ENCODE measurements around the gene TSSC4.

Gene TSSC4

DNA sequence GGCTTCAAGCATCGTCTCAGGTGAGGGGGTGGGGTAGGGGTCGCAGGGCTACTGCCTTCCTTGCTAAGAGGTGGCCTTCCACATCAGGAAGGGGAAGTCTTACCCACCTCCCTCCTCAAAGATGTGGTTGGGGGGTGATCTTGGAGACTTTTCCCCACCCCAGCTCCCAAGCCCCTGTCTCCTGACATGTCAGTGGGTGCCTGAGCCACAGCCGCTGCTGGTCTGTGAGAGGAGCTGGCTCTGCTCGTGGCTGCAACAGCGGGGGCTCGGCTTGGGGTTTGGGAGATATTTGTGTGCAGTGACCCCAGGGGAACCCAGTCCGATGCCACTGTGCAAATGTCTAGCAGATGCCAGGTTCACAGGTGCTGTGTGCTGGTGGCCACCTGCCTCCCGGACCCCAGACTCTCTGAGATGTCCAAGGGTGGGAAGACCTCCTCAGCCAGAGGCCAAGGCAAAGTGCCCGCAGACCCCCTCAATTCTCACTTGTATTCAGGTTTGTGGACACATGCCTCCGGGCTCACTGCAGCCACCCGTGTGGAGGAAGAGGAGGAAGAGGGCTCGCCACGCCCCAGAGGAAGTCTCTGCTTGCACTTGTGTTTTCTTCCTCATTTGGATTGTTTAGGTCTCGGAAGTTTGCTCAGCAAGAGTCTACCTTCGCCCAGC lies 46.2 kb downstream of the TSSC4 start:
- in situ Hi-C loops (cut with HindIII; ENCODE audit: low sequenced_read_pairs), result no loop called here

DNA sequence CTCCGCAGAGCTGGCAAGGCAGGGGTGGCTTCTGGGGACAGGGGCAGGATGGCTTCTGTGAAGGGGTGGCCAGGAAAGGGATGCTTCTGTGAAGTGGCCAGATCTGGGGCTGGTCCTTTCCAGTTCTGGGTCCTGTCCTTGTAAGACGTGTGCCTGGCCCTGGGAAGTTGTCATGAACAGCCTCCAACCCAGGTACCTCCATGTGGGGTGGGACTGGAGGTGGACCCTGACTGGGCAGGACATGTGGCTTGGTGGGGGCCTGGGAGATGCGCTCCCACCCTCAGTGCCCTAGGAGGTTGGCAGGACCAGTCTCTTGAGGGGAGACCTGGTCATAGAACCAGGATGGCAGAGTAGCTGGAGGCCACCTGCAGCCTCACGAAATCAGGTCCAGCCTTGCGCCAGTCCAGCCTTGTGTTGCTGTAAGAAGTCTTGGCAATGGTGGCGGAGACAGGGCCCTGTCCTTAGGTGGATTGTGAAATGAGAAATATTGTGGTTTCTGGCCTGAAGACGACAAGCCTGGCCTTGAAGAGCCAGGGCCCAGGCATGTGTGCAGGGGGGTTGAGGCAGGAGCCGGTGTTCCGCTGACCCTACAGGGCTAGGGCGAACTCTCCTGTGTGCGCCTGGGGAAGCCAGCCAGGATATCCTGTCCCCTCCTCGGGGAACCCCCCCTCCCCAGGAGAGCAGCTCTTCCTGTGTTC lies 46.9 kb downstream of the TSSC4 start:
- in situ Hi-C loops (cut with HindIII; ENCODE audit: low sequenced_read_pairs), result no loop called here

DNA sequence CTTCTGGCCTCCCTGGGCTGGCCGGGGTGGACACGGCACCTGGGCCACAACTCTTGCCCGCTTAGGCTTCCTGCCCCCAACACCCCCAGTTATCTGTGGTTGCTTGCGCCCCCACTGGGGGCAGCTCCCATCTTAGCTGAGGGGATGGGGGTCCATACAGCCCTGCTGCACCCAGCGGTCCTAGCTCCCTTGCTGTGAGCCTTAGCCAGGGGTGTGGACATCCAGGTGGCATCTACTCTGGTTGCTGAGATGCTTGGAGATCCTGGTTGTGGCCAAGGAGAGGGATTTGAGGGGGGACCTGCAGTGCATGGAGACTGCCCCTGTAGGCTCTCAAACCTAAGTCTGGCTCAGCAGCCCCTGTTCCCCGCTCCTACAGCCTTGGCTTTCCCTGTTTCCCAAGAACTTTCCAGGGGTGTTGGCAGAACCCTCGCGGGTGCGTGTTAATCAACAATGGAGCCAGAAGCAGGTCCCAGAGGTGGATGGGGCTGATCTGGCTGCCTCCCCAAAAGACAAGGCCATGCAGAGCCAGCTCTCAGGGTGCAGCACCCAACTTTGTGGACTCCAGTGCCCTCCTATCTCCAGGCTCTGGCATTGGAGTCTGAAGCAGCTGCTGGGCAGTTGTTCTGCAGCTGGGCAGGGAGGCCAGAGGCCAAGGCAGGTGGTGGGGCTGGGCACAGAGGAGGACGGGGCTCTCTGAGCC lies 47.6 kb downstream of the TSSC4 start:
- in situ Hi-C loops (cut with HindIII; ENCODE audit: low sequenced_read_pairs), result no loop called here

DNA sequence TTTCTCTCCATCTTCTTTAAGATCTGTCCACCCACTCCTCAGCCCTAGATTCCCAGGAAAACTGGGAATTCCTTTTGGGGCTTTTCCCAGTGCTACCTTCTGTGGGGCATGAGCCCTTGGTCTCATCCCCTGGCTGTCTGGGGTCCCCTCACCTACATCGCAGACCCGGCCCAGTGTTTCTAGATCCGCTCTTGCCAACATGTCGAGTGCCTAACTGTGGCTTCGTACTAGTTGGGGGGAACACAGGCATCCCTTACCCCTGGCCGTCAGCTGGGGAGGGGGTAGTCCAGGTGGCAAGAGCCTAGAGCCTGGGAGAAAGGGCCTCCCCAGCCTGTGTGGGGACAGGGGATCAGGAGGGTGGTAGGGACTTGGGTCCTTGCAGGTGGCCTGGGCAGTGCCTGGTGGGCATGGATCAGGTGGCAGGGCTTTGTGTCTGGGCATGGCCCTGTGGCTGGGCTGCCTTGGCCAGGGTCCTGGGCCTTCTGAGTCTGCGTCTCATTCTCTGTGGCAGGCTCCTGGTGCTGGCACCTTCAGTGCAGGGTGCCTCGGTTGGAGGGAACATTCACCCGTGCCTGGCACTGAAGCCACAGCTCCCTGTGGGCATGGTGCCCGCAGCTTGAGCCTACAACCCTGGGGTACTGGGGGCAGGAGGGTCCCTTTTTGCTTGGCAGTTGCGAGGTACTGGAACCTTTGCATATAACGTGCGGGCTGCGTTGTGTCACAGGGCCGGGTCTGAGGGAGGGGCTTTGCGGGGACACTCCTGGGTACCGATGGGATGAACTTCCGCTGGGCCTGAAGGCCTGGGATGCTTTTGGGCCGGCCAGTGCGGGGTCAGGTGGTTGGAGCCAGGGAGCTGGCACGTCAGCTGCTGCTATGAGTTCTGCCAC lies 48.4 kb downstream of the TSSC4 start:
- in situ Hi-C loops (cut with HindIII; ENCODE audit: low sequenced_read_pairs), result no loop called here

DNA sequence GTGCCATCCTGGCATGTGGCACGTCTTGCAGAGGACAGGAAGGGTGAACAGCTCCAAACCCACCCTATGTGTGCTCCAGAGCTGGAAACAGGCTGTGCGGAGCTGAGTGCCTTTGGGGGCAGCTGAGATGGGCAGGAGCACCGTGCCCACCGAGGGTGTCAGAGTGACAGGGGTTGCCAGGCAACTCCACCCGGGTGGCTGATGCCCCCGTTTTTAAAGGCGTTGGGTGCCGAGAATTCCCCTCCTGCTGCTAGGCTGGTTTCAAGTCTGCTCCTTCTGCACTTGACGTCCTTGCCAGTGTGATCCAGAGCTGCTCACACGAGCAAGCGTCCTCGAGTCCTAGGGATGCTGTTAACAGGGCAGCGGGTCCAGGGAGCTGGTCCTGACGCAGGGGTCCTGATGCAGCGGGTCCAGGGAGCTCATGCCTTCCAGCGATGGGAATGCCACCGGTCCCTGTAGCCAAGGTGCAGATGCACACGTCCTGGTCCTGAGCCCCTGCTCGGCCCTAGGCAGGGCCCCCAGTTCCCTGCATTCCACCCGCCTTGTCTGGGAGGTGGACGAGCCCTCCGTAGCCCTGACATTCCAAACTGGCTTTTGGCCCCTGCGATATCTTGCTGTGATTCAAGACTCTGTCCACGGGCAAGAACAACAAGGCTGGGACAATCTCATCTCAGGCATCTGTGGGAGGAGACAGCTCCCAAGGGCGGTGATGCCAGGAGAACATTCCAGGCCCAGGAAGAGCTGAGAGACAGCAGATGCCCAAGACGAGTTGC lies 49.2 kb downstream of the TSSC4 start:
- in situ Hi-C loops (cut with HindIII; ENCODE audit: low sequenced_read_pairs), result no loop called here

DNA sequence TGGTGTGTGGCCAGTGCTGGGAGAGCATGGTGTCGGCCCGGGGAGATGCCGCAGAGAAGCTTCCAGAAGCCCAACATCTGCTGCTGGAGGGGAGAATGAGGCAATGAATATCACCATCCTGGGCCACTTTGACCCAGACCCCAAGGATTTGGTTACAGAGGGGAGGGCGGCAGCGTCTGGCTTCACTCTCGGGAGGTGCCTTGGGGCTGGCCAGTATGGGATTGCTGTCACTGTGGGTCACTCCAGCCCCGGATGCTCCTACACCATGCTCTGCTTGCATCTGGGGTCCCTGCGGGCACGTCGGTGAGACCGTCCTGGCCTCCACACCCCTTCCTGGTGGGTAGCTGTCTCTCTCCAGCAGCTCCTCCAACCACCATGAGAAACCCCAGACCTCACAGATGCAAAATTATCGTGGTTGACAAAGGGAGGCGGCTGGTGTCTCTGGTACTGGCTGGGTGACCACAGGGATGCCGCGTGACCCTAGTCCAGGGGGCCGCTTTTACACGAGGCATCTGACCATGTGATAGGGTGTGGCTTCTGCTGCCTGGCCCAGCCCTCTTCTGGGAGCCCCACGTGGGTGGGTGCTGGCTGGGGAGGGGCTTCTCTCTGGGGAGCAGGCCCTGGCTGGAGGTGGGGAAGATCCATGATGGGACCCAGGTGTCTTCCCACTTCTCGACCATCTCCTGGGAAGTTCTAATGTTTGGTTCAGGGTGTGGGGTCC lies 49.9 kb downstream of the TSSC4 start:
- in situ Hi-C loops (cut with HindIII; ENCODE audit: low sequenced_read_pairs), result no loop called here

DNA sequence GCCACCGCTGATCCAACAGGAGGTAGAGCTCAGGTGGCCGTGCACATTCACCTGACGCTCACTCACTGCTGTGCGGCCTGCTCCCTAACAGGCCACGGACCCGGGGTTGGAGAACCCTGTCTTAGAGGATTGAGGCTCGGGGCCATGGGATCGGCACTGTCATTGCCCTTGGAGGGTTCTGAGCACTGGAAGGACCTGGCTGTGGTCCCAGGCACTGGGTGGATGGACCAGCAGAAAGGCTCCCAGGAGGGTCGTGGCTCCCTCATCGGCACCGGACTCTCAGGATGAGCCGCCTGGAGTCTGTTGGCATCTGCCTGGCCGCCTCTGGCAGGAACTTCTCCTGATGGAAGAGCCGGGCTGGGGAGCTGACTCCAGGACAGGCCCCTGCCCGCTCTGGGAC lies 50.8 kb downstream of the TSSC4 start:
- in situ Hi-C loops (cut with HindIII; ENCODE audit: low sequenced_read_pairs), result no loop called here

DNA sequence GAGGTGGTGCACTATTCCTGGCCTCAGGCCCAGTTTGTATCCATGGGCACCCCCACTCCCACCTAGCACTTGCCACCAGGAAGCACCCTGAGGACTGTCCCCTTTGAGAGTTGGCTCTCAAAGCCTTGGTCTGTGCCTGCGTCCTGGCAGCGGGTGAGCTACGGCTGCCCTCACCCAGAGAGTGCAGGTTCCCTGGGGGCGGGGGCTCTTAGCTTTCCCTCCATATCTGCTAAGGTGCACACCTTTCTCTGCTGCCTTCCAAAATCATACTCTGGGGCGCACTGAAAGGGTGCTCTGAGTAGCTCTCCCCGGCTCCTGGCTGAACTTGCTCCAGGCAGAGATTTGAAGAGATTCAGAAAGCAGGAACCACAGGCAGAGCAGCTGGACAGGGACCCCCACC lies 51.4 kb downstream of the TSSC4 start:
- in situ Hi-C loops (cut with HindIII; ENCODE audit: low sequenced_read_pairs), result no loop called here

DNA sequence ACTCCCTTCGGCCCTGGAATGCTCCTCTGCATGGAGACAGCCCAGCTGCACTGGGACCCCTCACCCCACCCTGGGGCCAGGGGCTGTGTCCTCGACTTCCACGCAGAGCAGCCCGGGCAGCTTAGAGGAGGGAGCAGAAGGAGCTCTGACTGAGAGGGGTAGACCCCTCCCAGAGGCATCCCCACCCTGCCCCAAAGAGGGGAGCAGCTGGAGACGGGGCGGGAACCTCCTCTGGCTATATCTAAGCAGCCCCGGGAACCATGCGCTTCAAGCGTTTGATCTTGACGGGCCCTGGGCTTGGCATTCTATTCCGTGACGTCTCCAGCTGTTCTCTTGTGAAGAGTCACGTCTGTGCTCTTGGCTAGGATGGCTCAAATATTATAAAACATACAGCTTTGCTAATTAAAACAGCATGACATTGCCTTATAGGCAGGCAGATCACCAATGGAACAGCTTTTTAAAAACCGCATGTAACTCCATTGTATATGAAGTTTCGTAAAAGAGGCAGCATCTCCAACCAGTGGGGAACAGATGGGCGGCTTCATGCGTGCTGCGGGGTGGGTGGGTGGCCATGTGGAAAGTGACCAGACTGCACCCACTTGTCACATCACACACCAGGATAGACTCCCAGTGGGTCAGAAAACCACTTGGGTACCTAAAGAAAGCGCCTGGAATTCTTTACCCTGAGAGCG lies 51.9 kb downstream of the TSSC4 start:
- in situ Hi-C loops (cut with HindIII; ENCODE audit: low sequenced_read_pairs), result no loop called here

DNA sequence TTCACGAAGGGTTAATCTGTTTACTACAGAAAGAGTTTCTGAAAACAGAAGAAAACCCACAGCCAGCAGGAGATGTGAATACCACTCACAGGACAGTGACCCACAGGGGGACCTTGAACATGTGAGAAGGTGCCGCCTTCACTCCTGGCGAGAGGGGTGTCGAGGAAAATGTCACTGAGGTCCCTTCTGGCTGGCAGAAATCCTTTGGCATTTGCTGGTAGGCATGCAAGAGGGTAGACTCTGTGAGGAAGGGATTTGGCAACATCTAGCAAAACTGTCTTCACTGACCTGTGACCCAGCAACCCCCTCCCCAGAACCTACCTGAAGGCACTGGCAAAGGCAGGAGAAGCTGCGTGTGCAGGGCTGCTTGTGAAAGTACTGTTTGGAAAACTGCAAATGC lies 52.9 kb downstream of the TSSC4 start:
- in situ Hi-C loops (cut with HindIII; ENCODE audit: low sequenced_read_pairs), result no loop called here
